Skin of body (tissue), 2 donors: Measurements from ENCODE around the gene WNT16. TPM values are rescaled to one million over a fixed set of nuclear protein-coding genes. Genes with fewer than 3 reads are reported as not detected.
"Not testable (repeated sequence)": the region's sequence is repeated elsewhere in the genome, so short reads cannot be mapped to it uniquely, and the experiment has no call there.

Experiments used
- DNase-seq: peaks from one replicate; lab custom pipeline; 2025; lab: John Stamatoyannopoulos, UW
- total RNA-seq: library from RNA; depleted of rRNA; stranded (reverse); fragments of >200 nt; gene quantifications from one replicate; pipeline ENCODE4 v1.2.3, GENCODE V29; 2014

WNT16 gene
- total RNA-seq, result 33.5 TPM

DNA sequence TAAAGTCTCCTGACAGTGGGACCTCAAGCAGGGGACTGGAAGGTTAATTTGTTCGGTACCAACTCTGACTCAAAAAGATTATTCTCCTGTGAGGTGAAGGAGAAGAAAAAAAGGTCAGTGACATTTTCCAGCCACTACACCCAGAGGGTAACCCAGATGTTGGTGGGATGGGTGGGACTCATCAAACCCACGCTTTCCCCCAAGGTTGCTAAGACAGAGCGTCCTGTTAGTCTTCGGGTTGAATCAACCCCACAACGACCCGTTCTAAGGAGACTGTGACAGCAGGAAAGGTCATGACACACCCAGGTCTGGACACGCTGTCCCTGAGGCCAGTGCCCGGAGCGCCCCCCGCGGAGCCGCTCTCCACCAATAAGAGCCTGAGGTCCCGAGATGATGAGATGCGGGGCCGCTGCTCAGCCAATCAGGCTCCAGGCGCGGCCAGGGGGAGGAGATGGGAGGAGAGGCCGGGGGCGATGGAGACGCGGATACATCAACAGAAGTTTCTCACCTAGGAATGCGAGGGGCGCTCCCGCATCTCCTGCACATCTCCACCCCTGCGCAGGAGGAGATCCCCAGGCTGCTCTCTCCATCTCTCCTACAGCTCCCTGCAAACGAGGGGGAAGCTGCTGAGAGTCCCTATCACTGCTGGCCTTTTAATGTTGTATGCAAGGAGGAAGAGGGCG, at the start of gene WNT16:
WNT16 (plus strand) TSS at position 493 of the 683 bp plus-strand sequence. CDS start 293 bp downstream, outside the sequence.
- no peak for DNase-seq

GRCh38 chr7:121279060-121279620, 49.7 kb upstream of the WNT16 start:
- DNase-seq, result no peak

DNA sequence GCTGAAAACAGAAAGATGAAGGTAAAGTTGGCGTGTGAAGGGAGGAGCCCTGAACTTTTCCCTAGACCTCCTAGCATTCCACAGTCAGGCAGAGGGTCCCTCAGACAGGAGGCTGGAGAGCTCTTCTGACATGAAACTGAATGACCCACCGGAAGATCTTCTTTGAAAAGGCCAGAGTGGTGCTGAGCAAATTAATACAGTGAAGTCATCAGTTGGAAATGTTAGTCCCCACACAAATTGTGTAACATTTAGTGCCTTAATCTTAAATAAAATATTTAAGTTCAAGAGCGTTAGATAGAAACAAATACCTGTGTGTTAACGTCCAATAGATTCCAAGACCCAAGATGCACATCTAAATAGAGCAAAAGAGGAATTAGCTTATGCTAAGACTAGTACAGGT, 49.0 kb upstream of the WNT16 start:
- no peak for DNase-seq

DNA sequence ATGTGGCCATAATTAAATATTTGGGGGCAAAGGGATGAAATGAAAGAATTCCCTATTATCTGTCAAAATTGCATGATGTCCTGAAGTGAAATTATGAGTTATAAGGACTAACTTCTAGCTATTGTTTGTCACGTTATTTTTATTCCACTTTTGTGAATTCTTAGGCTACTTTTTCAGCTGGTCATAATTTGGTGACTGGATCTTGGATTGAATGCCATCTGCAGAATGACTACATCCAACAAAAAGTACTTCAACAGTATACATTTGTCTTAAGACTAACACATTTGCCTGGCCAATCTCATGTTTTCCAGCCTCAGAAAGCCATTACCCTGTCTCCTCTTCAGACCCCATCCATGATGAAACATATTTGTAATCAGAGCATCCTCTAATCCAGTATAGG, 48.1 kb upstream of the WNT16 start:
- DNase-seq, result no peak

GRCh38 chr7:121282129-121282528, 46.7 kb upstream of the WNT16 start:
- DNase-seq, result no peak

- no peak for DNase-seq
Observed at GRCh38 chr7:121285066-121285667, 43.6 kb upstream of the WNT16 start.

GRCh38 chr7:121286186-121286585, 42.6 kb upstream of the WNT16 start:
- no peak for DNase-seq

DNA sequence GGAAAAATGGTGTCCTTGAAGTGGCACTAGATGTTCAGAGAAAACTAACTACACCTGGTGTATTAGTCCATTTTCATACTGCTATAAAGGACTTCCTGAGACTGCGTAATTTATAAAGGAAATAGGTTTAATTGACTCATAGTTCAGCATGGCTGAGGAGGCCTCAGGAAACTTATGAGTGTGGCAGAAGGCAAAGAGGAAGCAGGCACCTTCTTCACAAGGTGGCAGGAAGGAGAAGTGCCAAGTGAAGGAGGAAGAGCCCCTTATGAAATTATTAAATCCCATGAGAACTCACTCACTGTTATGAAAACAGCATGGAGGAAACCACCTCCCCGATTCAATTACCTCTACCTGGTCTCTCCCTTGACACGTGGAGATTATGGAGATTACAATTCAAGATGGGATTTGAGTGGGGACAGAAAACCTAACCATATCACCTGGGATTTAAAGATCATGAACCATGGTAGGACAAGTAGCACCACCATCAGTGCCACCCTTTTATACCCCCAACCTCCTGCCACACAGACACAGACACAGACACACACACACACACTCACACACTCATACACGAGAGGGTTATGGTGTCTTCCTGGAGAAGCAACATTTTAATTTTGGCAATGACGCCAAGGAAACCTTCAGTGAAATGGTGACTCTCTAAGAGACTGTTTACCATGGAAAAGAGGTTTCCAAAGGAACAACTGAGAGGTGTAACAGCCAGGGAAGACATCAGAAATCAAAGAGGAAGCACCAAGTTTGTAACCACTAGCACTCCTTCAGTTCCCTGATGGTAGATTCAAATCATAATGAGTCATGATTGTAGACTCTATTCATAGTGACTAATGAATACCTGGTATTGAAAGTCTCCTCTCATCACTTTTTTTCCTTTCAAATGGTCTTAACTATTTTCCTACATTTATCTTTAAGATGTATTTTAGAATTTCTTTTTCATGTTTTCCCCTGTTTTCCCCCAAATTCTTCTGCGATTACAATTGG, 41.8 kb upstream of the WNT16 start:
- no peak for DNase-seq

GRCh38 chr7:121288894-121289293, 39.9 kb upstream of the WNT16 start:
- no peak for DNase-seq

- DNase-seq, result not testable (repeated sequence)
Observed at GRCh38 chr7:121289930-121290329, 38.9 kb upstream of the WNT16 start.

DNA sequence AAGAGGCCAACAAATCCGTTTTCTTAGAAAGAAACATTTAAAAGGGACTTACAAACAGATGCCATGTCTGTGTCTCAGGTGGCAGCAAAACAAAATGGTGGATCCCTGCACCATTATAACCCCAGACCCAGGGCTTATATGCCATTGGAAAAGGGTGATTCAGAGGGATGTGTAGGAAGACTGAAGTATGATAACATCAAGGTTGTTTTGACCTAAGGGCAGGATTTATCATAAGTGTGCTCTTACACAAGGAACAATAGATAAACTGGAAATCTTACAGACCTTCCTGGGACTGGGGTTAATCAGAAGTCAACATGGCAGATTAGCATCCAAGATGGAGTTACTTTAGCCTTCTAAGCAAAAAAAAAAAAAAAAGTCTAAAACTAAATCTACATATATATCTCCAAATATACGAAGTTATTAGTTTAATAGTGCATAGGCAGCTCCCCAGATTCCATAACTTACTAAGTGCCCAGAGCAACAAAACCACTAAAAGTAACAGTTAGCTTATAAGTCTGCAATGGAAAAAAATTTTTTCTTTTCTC, 34.3 kb upstream of the WNT16 start:
- no peak for DNase-seq

DNA sequence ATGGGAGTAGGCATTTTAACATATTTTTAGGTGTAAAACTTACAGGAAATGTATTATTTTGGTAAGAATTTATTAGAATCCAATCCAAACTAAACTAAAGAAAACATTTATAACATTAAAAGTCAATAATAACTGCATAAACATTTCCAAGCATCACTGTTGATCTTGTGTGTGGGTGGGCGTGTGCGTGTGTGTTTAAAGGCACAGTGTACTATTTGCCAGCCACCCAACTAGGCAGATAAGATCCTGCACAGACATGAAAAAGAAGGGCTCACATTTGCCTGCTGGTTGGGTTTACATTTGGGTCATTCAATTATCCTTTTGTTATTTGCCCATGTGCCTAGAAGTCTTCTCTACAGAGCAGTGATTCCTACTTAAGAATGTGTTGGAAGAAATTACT, 31.0 kb upstream of the WNT16 start:
- no peak for DNase-seq

DNA sequence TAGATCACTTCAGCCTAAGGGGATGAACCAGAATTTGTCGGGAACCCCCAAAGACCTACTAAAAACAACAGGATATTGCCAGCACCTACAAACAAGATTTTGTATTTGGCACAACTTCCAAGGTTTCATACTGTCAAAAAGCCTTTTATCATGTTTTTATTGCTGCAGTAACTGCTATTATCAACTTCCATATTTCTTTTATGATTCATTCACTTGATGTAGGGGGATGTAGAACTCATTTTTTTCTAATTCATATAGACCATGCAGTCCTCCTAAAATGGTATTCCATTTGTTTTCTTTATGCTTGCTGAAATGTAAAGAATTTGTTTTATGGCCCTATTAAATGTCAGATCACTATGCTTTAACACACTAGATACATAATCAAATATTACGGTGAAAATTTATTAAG, 30.0 kb upstream of the WNT16 start:
- DNase-seq, result no peak

- no peak for DNase-seq
Observed at GRCh38 chr7:121300685-121301420, 27.9 kb upstream of the WNT16 start.

DNA sequence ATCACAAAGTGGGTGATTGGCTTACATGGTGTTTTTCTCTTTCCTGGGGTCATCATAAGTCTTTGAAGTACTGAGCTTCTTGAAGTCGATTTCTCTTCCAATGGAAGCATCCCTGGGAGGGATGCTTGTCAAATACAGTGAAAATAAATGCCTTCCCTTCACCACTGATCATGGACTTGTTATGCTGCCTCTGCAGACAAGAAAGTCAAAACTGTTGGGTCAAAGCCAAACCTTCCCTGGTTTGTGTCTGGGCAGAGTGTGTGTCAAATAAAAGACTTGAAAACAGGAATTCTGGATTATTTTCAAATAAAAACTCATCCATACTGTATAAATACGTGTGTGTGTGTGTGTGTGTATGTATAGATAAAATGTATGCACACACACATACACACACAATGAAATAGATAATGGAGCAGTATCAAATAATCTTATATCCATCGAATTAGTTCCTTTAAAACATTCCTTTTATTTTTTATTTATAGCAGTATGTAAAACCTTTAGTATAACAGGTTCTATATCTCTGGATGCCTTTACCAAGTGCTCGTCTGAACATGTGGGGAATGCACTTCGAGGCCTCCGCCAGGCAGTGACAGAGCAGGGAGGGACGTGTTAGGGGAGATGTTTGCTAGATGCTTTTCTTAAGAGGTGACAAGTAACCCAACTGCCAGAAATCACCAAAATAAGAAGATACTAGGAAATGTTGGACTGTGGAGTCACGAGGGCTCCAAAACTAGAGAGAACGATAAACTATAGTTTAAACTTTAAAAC, 27.2 kb upstream of the WNT16 start:
- no peak for DNase-seq

DNA sequence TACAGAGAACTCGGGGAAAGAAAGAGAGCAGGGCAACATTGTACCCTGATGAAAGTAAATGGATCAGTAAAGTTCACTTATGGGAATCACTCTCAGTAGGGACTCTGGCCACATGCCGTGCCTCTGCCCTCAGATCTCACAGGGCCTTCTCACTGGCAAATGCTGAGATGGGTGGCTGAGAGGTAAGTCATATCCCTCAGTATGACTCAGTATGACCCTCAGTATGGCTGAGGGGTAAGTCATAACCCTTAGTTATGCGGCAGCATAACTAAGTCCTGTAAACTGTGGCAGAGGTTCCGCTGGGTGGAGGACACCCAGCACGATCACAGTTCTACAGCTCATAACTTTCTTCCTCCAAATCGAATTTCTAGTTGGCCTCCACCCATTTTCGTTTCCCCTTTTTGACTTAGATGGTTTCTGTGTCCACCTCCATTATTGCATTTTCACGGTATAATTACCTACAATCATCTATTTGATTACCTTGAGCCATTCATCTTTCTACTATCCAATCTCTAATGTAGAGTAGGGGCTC, 26.5 kb upstream of the WNT16 start:
- no peak for DNase-seq

- no peak for DNase-seq
Observed at GRCh38 chr7:121303422-121304101, 25.2 kb upstream of the WNT16 start.

- peak; percentile 82 for DNase-seq
Observed at GRCh38 chr7:121304102-121304658, 24.6 kb upstream of the WNT16 start.

DNA sequence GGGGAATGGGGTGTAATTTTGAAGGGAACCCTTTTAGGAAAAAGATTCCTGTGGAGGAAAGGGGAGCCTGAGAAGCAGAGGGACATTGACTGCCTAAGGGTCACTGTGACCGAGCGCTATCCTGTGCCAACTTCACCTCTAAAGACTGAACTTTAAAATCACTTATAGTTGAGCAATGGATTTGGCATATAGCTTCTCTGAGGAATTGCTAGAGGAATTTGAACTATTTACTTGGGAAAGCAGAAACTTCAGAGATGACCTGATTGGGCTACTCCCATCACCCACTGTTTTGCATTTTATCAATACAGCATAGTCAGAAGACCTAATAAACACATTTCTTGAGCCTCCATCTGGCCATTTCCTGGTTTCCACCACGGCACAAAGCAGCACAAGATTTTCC, 23.7 kb upstream of the WNT16 start:
- no peak for DNase-seq
